SU-DHL-6 (cell line): ENCODE results near the gene PPM1L.
"Not testable (repeated sequence)": the region's sequence is repeated elsewhere in the genome, so short reads cannot be mapped to it uniquely, and the experiment has no call there.

Source experiments
- H2AFZ ChIP-seq: fragments of 200-600 bp; sonication (generic); 2 replicates; pipeline ENCODE4 v1.6.1; 2014; ENCODE audit warnings: low read depth, mild to moderate bottlenecking, moderate library complexity, mixed read lengths, antibody characterized with exemption, low read length; ENCODE audit not compliant: severe bottlenecking
- H3F3A ChIP-seq: fragments of 200-600 bp; shearing (Covaris generic); 2 replicates; pipeline ENCODE4 v1.6.0; 2016; ENCODE audit warnings: antibody characterized with exemption, mild to moderate bottlenecking; ENCODE audit not compliant: insufficient read depth
- H3K27ac ChIP-seq: fragments of 200-600 bp; sonication (generic); 2 replicates; pipeline ENCODE4 v1.5.1; 2016; ENCODE audit warnings: low read depth, mild to moderate bottlenecking, low read length, moderate library complexity, mixed read lengths
- H3K27me3 ChIP-seq: fragments of 200-600 bp; sonication (generic), shearing (Covaris generic); 2 replicates; pipeline ENCODE4 v1.6.0; 2014; ENCODE audit warnings: mild to moderate bottlenecking, low read length
- H3K36me3 ChIP-seq: fragments of 200-600 bp; sonication (generic); 2 replicates; pipeline ENCODE4 v1.6.1; 2014; ENCODE audit warnings: mild to moderate bottlenecking, low read length, mixed read lengths
- H3K4me2 ChIP-seq: fragments of 300-600, 200-600 bp; shearing (Covaris generic), sonication (generic); 2 replicates; pipeline ENCODE4 v1.6.0; 2014; ENCODE audit warnings: low read length, low read depth, mild to moderate bottlenecking; ENCODE audit not compliant: poor library complexity, severe bottlenecking
- H3K4me3 ChIP-seq: fragments of 200-600 bp; sonication (generic); 2 replicates; pipeline ENCODE4 v1.5.1; 2014; ENCODE audit warnings: antibody characterized with exemption, low read length, mild to moderate bottlenecking, mixed read lengths; ENCODE audit not compliant: insufficient read depth, poor library complexity, severe bottlenecking
- H3K79me2 ChIP-seq: fragments of 200-600 bp; sonication (generic); 2 replicates; pipeline ENCODE4 v1.6.1; 2014; ENCODE audit warnings: mild to moderate bottlenecking, low read length, moderate library complexity; ENCODE audit not compliant: insufficient read depth
- H3K9ac ChIP-seq: fragments of 200-600 bp; sonication (generic); 2 replicates; pipeline ENCODE4 v1.7.0; 2014; ENCODE audit warnings: mild to moderate bottlenecking, low read length
- H3K9me2 ChIP-seq: fragments of 200-600 bp; sonication (generic); replicated peaks from 2 replicates; pipeline ENCODE4 v1.6.1; 2014; ENCODE audit warnings: low read length; ENCODE audit not compliant: insufficient read depth
- H3K9me3 ChIP-seq: fragments of 200-600 bp; sonication (generic); 2 replicates; pipeline ENCODE4 v1.6.1; 2014; ENCODE audit warnings: low read length, mixed read lengths; ENCODE audit not compliant: insufficient read depth
- H4K20me1 ChIP-seq: fragments of 200-600 bp; sonication (generic); 2 replicates; pipeline ENCODE4 v1.6.1; 2014; ENCODE audit warnings: low read depth, mild to moderate bottlenecking, antibody characterized with exemption, low read length, moderate library complexity, mixed read lengths
- EZH2phosphoT487 ChIP-seq: fragments of 200-600 bp; sonication (generic), shearing (Covaris generic); conservative IDR thresholded peaks from 2 replicates; pipeline ENCODE4 v1.6.1; 2018; ENCODE audit warnings: mild to moderate bottlenecking, antibody characterized with exemption, low read length, moderate library complexity, mixed read lengths
- TF ChIP-seq, protein P1 (sequence below): fragments of 200-600 bp; sonication (generic); IDR thresholded peaks from one replicate; pipeline ENCODE4 v1.5.1; 2017; ENCODE audit warnings: antibody characterized with exemption, mild to moderate bottlenecking, low read length, moderate library complexity; ENCODE audit not compliant: insufficient read depth, poor library complexity, severe bottlenecking

The PPM1L gene

DNA sequence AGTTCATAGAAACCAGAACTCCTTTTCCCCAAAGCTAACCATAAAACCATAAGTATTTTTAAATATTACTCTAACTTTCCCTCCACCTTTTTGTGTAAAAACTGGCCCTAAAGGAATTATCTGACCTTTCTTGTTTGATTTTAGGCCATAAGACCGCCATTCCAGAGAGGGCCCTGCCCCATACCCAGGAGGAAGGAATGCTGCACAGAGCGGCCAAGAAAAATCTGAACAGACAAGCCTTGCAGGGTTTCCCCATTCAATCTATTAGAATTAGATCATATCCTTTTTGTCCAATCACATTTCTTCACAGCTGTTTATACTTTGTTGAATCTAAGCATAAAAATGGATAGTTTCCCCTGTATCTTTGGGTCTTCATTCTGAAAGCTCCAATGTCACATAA, 252.1 kb downstream of the PPM1L start:
- H3K4me2 ChIP-seq = no peak overlapping the region
- H4K20me1 ChIP-seq = no peaks in the 10 kb centered on the region
- H3K4me3 ChIP-seq = no peak overlapping the region
- H3K27me3 ChIP-seq = no peaks in the 10 kb centered on the region
- H3F3A ChIP-seq = no peaks in the 10 kb centered on the region
- H3K36me3 ChIP-seq = no peaks in the 10 kb centered on the region
- H2AFZ ChIP-seq = no peak overlapping the region
- H3K27ac ChIP-seq = no peak overlapping the region
- H3K79me2 ChIP-seq = no peaks in the 10 kb centered on the region
- no peak overlapping the region for H3K9ac ChIP-seq
- TF ChIP-seq, protein P1, sequence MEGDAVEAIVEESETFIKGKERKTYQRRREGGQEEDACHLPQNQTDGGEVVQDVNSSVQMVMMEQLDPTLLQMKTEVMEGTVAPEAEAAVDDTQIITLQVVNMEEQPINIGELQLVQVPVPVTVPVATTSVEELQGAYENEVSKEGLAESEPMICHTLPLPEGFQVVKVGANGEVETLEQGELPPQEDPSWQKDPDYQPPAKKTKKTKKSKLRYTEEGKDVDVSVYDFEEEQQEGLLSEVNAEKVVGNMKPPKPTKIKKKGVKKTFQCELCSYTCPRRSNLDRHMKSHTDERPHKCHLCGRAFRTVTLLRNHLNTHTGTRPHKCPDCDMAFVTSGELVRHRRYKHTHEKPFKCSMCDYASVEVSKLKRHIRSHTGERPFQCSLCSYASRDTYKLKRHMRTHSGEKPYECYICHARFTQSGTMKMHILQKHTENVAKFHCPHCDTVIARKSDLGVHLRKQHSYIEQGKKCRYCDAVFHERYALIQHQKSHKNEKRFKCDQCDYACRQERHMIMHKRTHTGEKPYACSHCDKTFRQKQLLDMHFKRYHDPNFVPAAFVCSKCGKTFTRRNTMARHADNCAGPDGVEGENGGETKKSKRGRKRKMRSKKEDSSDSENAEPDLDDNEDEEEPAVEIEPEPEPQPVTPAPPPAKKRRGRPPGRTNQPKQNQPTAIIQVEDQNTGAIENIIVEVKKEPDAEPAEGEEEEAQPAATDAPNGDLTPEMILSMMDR = no peak
- TF ChIP-seq EZH2phosphoT487 = no peak
- no peaks in the 10 kb centered on the region for H3K9me2 ChIP-seq
- H3K9me3 ChIP-seq = no peaks in the 10 kb centered on the region

DNA sequence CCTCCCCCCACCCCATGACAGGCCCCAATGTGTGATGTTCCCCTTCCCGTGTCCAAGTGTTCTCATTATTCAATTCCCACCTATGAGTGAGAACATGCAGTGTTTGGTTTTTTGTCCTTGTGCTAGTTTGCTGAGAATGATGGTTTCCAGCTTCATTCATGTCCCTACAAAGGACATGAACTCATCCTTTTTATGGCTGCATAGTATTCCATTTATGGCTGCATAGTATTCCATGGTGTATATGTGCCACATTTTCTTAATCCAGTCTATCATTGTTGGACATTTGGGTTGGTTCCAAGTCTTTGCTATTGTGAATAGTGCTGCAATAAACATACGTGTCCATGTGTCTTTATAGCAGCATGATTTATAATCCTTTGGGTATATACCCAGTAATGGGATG, 254.1 kb downstream of the PPM1L start:
- not testable (repeated sequence) for H2AFZ ChIP-seq, H4K20me1 ChIP-seq, H3K36me3 ChIP-seq, H3K79me2 ChIP-seq, H3K27ac ChIP-seq, H3K9me2 ChIP-seq, H3K9me3 ChIP-seq, H3K4me3 ChIP-seq, H3K4me2 ChIP-seq, H3K27me3 ChIP-seq, H3K9ac ChIP-seq, H3F3A ChIP-seq

DNA sequence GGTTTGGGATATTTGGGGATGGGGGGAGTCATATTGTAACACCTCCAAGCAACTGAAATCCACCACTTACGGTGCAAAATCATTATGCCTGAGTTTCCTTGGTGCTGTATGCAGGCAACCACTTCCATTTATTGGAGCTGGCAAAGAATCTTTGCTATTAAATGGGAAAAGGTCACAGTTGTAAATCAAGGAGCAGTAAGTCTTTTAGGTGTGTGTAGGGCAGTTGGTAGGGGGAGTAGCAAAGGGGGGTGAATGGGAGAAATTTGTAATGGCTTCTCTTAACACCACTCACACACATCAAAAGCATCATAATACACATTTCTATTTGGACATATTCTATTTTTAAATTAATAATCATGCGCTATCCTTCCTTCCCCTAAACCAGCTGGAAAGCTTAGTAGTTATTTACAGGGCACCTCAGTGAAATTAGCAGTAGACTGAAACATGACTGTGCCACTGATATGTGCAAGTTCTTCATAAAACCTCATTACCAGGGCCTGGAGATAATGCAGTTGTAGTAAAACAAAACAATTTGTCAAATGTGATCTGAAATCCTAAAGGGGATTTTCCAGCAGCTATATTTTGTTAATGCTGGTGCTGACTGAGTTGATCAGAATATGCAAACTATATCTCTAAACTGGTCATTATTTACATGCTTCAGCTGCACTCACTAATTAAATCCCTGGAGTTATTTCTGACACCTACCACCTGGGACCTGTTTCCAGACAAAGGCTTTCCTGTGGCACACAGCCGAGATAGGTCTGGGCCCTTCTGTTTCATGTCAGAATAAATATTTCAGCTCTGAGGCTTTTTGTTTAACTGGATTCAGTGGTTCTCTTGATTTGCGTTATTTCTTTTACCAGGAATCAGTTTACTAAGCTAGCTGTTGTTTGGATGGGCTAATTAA, 259.1 kb downstream of the PPM1L start:
- H3K27ac ChIP-seq = no peak overlapping the region
- no peaks in the 10 kb centered on the region for H3F3A ChIP-seq
- TF ChIP-seq EZH2phosphoT487 = no peak
- TF ChIP-seq, protein P1 = no peak
- H3K9ac ChIP-seq = no peak overlapping the region
- no peaks in the 10 kb centered on the region for H3K9me3 ChIP-seq
- no peaks in the 10 kb centered on the region for H3K79me2 ChIP-seq
- no peaks in the 10 kb centered on the region for H3K36me3 ChIP-seq
- H2AFZ ChIP-seq = no peak overlapping the region
- H4K20me1 ChIP-seq = no peaks in the 10 kb centered on the region
- H3K27me3 ChIP-seq = no peaks in the 10 kb centered on the region
- H3K9me2 ChIP-seq = no peaks in the 10 kb centered on the region
- no peak overlapping the region for H3K4me3 ChIP-seq
- no peak overlapping the region for H3K4me2 ChIP-seq
